NCI-H1105 treated with DMSO at 0.1 percent for 48 hours (cell line): ENCODE results near the gene RAB11FIP4.

ENCODE experiments used
- DNase-seq: peaks from one replicate; lab custom pipeline; 2025; lab: John Stamatoyannopoulos, UW

The RAB11FIP4 gene

GRCh38 chr17:31460226-31460721 is 68.8 kb downstream of the RAB11FIP4 start:
- DNase-seq = no peak

- DNase-seq = no peak
These were observed 69.8 kb downstream of the RAB11FIP4 start for GRCh38 chr17:31461227-31461810.

- no peak for DNase-seq
These were observed 70.8 kb downstream of the RAB11FIP4 start for GRCh38 chr17:31462261-31462660.

- DNase-seq = no peak
These were observed 74.8 kb downstream of the RAB11FIP4 start for GRCh38 chr17:31466096-31466760.

- DNase-seq = no peak
These were observed 76.2 kb downstream of the RAB11FIP4 start for GRCh38 chr17:31467502-31468256.

GRCh38 chr17:31469959-31470358 is 78.5 kb downstream of the RAB11FIP4 start:
- no peak for DNase-seq

GRCh38 chr17:31470592-31470991 is 79.1 kb downstream of the RAB11FIP4 start:
- DNase-seq = no peak

GRCh38 chr17:31472137-31472536 is 80.7 kb downstream of the RAB11FIP4 start:
- no peak for DNase-seq

- DNase-seq = no peak
These were observed 84.1 kb downstream of the RAB11FIP4 start for GRCh38 chr17:31475378-31476162.

GRCh38 chr17:31476525-31477416 is 85.3 kb downstream of the RAB11FIP4 start:
- no peak for DNase-seq

- no peak for DNase-seq
These were observed 86.1 kb downstream of the RAB11FIP4 start for GRCh38 chr17:31477417-31478055.

GRCh38 chr17:31479062-31479408 is 87.6 kb downstream of the RAB11FIP4 start:
- no peak for DNase-seq

GRCh38 chr17:31479524-31479923 is 88.0 kb downstream of the RAB11FIP4 start:
- no peak for DNase-seq

- DNase-seq = no peak
These were observed 88.6 kb downstream of the RAB11FIP4 start for GRCh38 chr17:31480067-31480466.

GRCh38 chr17:31480904-31481782 is 89.7 kb downstream of the RAB11FIP4 start:
- DNase-seq = no peak

- no peak for DNase-seq
These were observed 90.3 kb downstream of the RAB11FIP4 start for GRCh38 chr17:31481783-31482081.

GRCh38 chr17:31484821-31485220 is 93.3 kb downstream of the RAB11FIP4 start:
- no peak for DNase-seq

- DNase-seq = no peak
These were observed 95.0 kb downstream of the RAB11FIP4 start for GRCh38 chr17:31486351-31487062.

GRCh38 chr17:31487063-31487647 is 95.7 kb downstream of the RAB11FIP4 start:
- no peak for DNase-seq
